HT-29 (cell line): ENCODE measurements around the gene PTGIR. TPM values are rescaled to one million over a fixed set of nuclear protein-coding genes. Genes with fewer than 3 reads are reported as not detected.
"Not testable (repeated sequence)": the region's sequence is repeated elsewhere in the genome, so short reads cannot be mapped to it uniquely, and the experiment has no call there.

Experiments used
- DNase-seq: peaks from one replicate; pipeline ENCODE4 v3.0.0-alpha.2; 2015; ENCODE audit warnings: low spot score
- total RNA-seq: library from RNA; depleted of rRNA; stranded (reverse); fragments of >200 nt; shearing (Covaris generic); gene quantifications from 2 replicates; pipeline ENCODE4 v1.2.3, GENCODE V29; 2014

PTGIR gene
- total RNA-seq, 1 experiment from 2014 or later, result not detected

GRCh38 chr19:46639358-46640182 is 14.7 kb upstream of the PTGIR start:
- no peak for DNase-seq

GRCh38 chr19:46637224-46637623 is 12.3 kb upstream of the PTGIR start:
- DNase-seq, result no peak

- no peak for DNase-seq
Observed at GRCh38 chr19:46635920-46636761, 11.3 kb upstream of the PTGIR start, which contains the start of gene GNG8. Gene GNG8, minus strand, starts transcription at chr19:46636202. Its CDS starts 1,520 bp downstream, at chr19:46634682.

GRCh38 chr19:46634656-46635218 is 9.8 kb upstream of the PTGIR start:
- DNase-seq, result no peak

GRCh38 chr19:46634045-46634655 is 9.3 kb upstream of the PTGIR start:
- DNase-seq, result peak; percentile 99

DNA sequence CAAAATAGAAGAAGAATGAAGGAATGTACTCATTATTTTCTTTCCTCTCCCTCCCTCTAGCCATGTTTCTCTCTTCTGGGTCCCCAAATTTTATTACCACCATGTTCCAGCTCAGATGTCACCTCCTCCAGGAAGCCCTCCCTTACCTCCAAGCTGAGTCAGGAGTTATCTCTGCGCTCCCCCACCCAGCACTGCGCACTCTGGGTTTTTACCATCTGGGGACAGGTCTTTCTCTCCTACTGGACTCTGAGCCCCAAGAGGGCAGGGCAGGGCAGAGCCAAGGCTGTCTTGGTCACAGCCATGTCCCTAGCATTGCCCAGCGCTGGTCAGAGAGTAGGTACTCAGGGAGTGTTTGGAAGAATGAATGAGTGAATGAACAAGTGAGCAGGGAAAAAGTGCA is 8.2 kb upstream of the PTGIR start:
- DNase-seq, result no peak

- no peak for DNase-seq
Observed at GRCh38 chr19:46631481-46631880, 6.6 kb upstream of the PTGIR start.

DNA sequence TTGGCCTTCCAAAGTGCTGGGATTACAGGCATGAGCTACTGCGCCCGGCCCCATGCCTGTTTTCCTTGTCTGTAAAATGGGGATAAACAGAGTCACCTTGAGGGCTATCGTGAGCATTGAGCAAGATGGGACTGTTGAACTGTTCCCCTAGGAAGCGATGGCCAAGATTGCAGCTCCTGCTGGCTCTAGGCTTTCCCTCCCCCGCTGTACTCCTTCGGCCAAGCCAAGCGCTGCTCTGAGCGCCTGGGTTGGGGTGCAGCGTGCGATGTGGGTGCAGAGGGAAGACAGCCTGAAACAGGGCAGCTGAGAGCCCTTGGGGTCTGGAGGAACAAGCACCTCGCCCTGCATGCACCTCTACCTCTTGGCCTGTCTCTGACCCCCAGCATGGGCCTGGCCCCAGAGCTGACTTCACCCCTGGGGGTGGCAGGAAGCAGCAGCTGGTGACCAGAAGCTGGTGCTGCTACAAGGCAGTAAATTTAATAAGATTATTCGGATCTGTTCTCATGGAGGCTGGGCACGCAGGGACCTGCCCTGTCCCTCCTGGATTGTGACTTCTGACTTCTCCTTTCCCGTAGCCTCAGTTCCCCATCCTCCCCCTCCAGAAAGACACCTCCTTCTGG is 5.8 kb upstream of the PTGIR start:
- DNase-seq, result no peak

DNA sequence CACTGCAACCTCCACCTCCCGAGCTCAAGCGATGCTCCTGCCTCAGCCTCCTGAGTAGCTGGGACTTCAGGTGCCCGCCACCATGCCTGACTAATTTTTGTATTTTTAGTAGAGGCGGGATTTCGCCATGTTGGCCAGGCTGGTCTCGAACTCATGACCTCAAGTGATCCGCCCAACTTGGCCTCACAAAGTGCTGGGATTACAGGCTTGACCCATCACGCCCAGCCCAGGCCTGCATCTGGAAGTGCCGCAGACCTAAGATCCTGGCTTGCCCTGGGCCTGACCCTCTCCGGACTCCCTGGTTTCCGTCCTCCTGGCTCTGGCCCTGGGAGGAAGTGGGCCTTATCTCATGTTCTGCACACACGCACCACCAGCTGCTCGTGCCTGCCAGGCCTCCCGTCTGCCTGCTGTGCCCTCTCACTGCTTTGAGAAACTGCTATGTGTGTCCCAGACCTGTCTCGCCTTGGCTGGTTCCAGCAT is 4.7 kb upstream of the PTGIR start:
- DNase-seq, result no peak

DNA sequence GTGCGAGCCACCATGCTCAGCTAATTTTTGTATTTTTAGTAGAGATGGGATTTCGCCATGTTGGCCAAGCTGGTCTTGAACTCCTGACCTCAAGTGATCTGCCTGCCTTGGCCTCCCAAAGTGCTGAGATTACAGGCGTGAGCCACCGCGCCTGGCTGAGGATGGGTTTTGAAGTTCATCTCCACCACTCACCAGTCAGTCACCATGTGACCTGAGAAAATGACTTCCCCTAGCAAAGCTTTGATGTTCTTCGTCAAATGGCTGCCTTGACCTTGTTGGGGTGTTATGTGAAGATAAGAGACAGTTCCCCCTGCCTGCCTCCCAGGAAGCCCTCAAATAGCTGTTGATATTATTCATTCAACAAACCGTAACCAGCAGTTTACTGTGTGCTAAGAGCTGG is 4.1 kb upstream of the PTGIR start:
- DNase-seq, result not testable (repeated sequence)

GRCh38 chr19:46626446-46626845 is 1.6 kb upstream of the PTGIR start:
- DNase-seq, result no peak

- DNase-seq, result no peak
Observed at GRCh38 chr19:46625731-46626130, 842 bp upstream of the PTGIR start.

DNA sequence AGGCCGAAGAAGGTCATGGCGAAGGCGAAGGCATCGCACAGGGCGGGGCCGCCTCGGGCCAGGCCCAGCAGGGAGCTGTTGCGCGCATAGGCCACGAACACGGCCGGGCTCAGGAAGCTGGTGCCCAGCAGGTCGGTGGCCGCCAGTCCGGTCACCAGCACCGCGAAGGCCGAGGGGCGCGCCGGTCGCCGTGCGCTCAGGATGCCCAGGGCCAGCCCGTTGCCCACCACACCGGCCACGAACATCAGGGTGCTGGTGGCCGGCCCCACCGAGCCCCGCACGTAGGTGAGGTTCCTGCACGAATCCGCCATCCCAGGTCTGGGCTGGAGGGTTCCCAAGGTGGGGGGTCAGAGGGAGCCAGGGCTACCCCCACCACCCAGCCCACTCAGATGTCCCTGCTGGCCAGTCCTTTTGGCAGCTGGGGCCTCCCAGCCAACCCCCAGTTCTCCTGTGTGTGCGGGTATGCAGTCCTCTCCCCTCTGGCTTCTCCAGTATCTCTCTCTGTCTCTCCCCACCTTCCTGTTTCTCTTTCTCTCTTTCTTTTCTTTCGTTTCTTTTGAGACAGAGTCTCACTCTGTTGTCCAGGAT is 880 bp downstream of the PTGIR start:
- DNase-seq, result no peak

DNA sequence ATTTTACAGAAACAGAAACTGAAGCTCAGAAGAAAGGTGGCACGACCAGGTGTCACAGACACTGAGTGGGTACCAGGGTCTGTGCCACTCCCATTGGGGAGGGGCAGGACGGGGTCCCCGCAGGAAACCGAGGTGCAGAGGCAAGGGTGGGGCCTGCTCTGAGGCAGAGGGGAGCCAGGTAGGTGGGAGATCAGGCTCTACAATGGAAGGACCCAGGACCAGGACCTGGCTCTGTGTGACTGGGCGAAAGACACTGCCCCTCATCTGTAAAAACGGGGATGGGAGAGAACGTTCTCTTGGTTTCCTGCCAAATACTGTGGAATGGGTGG is 2.8 kb downstream of the PTGIR start:
- no peak for DNase-seq

- DNase-seq, result no peak
Observed at GRCh38 chr19:46621191-46622117, 3.4 kb downstream of the PTGIR start.

GRCh38 chr19:46620716-46621115 is 4.2 kb downstream of the PTGIR start:
- no peak for DNase-seq

- no peak for DNase-seq
Observed at GRCh38 chr19:46620267-46620666, 4.6 kb downstream of the PTGIR start.

- DNase-seq, result no peak
Observed at GRCh38 chr19:46618670-46619231, 6.1 kb downstream of the PTGIR start.

- DNase-seq, result no peak
Observed at GRCh38 chr19:46617601-46618000, 7.3 kb downstream of the PTGIR start.
